Measurements from ENCODE around the gene C2orf66.

DNA sequence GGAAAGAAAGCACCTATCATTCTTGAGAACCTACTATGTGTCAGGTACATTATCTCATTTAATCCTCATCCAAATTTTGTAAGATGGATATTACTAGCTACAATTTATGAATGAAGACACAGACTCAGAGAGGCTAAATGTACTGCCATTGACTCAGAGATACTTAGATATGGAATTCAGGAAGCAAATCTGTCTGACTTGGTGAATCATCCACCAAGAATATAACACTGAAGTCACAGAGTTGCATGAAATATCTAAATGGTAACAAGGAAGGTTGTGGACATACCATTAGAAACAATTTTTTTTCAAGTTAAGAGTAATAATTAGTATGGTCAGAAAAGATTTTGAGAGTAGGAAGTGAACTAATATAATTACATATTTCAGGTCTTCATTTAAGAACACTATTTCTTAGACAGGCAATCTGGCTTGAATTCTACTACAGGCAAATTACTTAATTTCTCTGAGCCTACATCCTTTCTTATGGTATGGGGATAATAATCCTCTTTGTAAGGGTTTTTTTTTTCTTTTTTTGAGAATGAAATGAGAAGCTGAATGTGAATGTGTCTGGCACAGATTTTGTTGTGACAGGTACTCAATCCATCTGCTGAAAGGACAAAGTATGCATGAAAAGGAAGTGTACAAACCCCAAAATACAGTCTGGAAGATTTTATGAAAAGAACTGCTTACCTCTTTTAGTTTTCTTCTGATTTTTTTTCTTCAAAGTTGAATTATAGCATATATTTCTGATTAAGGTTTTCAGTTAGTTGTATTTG, 14.8 kb upstream of the C2orf66 start:
- no peak; the same call in 1 of the 2 replicates for TF ChIP-seq POLR2AphosphoS5 (IDR thresholded peaks at IDR 0.05; ENCODE audit: low read depth, low read length)
- no peak for TF ChIP-seq REST (IDR thresholded peaks at IDR 0.05; ENCODE audit: insufficient read depth in 1 of 2, low read depth in 2 of 2, low read length in 2 of 2)
- no peak for TF ChIP-seq TAF1 (IDR thresholded peaks at IDR 0.05; ENCODE audit: borderline replicate concordance, insufficient read depth, low read length)
- no peak for TF ChIP-seq FOXP2 (optimal IDR thresholded peaks at IDR 0.05; ENCODE audit: borderline replicate concordance, extremely low read depth, extremely low read length, insufficient read depth)
- TF ChIP-seq SIN3A (IDR thresholded peaks at IDR 0.05; ENCODE audit: borderline replicate concordance, insufficient read depth, low read length): no peak
